GM21423 (cell line): ENCODE measurements around the gene FGFR4.

Experiments used
- ATAC-seq: cut with Tn5 transposase; IDR thresholded peaks from one replicate; pipeline ENCODE4 v1.9.1; 2021; ENCODE audit warnings: mild to moderate bottlenecking, moderate library complexity; ENCODE audit not compliant: unreplicated experiment

FGFR4 gene

DNA sequence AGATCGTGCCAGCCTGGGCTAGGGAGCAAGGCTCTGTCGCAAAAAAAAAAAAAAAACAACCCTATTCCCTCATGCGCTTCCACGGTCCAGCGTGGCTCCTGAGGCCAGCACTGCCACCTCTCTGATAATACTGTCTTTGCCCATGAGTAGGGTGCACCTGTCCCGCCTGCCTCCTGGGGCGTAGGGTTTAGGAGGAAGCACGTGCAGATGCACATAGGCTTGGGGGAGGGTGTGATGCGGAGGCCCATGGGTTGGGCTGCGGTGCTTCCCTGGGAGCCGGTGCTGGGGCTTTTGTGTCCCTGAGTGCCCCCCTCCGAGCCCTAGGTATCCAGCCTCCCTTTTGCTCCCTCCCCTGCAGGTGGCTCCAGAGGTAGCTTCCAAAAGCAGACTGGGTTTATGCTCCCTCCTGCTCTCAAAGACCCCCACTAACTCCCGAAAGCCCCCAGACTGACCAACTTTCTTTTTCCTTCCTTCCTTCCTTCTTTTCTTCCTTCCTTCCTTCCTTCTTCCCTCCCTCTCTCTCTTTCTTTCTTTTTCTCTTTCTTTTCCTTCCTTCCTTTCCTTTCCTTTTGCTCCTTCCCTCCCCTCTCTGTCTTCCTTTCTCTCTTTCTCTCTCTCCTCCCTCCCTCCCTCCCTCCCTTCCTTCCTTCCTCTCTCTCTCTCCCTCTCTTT, 12.8 kb downstream of the FGFR4 start:
- ATAC-seq: no peak

DNA sequence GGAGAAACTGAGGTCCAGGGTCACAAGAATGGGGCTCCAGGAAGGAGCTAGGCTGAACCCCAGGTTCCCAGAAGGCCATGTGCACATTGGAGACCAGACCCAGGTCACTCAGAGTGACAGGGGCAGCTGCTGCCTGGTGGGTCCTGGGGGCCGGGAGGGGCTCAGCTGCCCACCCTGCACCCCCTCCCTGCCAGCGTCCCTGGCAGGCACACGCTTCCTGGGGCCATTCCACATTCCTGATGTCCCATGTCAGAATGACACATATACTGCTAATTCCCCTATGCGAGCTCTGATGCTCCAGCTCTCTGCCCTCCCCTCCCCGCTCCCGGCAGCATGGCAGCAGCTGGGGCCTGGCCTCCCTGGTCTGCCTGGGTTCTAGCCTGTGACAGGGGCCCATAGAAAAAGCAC, 14.0 kb downstream of the FGFR4 start:
- ATAC-seq: no peak

- ATAC-seq: no peak
These were observed 17.0 kb downstream of the FGFR4 start for GRCh38 chr5:177103523-177104253.

- no peak for ATAC-seq
These were observed 19.2 kb downstream of the FGFR4 start for GRCh38 chr5:177105691-177106476.

DNA sequence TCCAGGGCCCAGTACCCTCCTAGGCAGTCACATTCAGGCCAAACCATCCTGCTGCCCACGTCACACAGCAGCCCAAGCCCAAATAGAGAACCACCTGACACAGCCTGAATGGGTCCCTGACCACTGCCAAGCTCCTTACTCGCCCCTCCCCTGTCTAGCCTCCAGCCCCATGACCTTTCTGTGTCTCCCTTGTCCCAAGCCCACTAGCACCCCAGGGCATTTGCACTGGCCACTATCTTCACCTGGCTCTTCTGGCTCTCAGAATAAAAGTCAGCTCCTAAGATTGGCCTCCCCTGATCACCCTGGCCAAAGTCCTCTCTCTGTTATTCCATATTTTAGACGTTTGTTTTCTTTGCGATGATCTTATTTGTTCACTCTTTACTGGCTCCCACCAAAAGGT, 20.4 kb downstream of the FGFR4 start:
- ATAC-seq: no peak

GRCh38 chr5:177109810-177110209, 23.1 kb downstream of the FGFR4 start:
- ATAC-seq: no peak

GRCh38 chr5:177111720-177112394, 25.1 kb downstream of the FGFR4 start:
- ATAC-seq: no peak

GRCh38 chr5:177112589-177113220, 26.0 kb downstream of the FGFR4 start:
- ATAC-seq: no peak

GRCh38 chr5:177113566-177114424, 27.1 kb downstream of the FGFR4 start:
- peak; percentile 43 for ATAC-seq

GRCh38 chr5:177116631-177117373, 30.1 kb downstream of the FGFR4 start:
- no peak for ATAC-seq

DNA sequence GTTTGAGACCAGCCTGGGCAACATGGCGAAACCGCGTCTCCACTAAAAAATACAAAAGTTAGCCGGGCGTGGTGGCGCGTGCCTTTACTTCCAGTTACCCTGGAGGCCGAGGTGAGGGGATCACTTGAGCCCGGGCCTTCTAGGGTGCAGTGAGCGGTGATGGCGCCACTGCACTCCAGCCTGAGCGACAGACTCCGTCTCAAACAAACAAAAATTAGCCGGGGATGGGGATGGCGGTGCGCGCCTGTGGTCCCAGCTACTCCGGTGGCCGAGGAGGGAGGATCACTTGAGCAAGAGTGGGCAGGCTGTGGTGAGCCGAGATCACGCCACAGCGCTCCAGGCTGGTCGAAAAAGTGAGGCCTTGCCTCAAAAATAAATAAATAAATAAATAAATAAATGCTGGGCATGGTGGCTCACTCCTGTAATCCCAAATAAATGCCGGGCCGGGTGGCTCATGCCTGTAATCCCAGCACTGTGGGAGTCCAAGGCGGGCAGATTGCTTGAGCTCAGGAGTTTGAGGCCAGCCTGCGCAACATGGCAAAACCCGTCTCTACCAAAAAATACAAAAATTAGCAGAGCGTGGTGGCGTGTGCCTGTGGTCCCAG, 30.8 kb downstream of the FGFR4 start:
- no peak for ATAC-seq

DNA sequence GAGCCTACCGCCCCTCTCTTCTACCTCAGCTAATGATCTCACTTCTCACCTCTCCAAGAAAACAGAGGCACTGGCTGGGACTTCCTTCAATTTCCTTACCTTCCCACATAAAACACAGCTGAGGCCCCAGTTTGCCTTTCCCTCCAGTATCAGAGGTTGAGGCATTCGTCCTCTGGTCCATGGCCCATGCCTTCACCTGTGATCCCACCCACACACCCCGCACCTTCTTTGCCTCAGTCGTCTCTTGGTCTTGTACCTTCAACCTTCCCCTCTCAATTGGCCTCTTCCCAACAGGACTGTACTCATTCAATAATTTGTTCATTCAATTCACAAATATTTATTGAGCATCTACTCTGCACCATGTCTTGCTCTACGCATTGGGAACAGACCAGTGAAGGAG, 35.9 kb downstream of the FGFR4 start:
- no peak for ATAC-seq

DNA sequence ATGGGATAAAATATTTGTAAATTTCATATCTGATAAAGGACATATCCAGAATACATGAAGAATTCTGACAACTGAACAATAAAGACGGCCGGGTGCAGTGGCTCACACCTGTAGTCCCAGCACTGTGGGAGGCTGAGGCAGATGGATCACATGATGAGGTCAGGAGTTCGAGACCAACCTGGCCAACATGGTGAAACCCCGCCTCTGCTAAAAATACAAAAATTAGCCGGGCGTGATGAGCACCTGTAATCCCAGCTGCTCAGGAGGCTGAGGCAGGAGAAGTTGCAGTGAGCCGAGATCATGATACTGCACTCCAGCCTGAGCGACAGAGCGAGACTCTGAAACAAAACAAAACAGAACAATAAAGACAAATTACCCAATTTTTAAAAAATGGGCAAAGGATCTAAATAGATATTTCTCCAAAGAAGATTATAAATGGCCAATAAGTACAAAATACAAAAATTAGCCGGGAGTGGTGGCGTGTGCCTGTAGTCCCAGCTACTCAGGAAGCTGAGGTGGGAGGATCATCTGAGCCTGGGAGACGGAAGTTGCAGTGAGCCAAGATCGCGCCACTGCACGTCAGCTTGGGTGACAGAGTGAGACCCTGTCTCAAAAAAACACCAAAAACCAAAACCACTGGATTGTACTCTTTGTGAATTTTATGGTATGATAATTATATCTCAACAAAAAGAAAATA, 37.2 kb downstream of the FGFR4 start:
- no peak for ATAC-seq

- ATAC-seq: no peak
These were observed 37.8 kb downstream of the FGFR4 start for GRCh38 chr5:177124486-177124991.

GRCh38 chr5:177126771-177127170, 40.1 kb downstream of the FGFR4 start:
- no peak for ATAC-seq

DNA sequence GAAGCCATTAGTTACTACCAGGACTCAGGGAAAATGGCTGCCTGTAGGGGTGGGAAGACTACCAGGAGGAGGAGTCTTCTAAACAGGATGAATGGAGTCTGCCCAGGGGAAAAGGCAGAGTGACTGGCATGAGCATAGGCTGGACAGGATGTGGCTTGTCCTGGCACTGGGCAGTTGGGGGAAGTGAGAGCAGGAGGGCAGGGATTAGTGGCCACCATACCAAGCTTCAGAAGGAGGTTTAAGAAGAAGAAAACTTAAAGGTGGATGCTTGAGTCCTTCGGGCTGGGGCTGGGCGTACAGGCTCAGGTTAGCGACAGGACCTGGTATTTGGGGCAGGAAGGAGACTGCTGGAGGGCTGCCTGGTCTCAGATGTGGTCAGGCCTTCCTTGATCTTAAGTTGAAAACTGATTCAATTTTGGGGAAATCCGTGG, 41.9 kb downstream of the FGFR4 start:
- no peak for ATAC-seq

DNA sequence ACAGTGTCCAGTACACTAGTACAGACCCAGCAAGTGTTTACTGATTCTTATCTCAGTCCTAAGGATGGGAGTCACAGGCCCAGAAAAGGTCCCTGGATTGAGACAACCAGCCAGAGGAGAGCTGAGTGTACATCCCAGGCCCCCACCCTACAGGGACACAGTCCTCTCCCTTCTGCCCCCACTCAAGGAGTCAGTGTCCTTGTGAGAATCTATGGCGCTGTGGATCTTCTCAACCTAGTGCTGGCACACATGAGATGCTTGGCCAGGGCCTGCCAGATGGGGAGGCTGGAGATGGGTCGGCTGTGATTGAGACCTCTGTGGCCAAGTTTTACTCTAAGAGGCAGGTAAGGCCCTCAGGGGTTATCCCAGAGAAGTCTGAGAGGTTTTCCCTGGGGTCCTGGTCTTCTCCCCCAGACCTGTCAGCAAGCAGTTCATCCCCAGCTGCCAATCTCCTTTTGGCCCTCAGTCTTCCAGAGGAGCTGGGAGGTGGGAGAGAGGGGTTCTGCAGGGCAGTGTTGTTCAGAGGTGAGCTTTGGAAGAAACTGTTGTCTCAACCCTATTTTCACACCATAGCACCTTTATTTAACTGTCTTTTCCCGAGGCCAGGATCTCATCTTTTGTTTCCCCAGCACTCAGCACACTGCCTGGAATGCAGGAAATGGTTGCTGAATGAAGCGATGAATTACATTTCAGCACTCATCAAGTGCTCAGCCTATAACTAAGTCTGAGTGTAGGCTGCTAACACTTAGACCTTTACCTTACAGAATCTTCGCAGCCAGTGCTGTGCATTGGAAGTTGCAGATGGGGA, 43.7 kb downstream of the FGFR4 start:
- no peak for ATAC-seq
